H1 (cell line): ENCODE measurements around the gene LRRC45. TPM values are rescaled to one million over a fixed set of nuclear protein-coding genes. Genes with fewer than 3 reads are reported as not detected.

Experiments
- GABPA ChIP-seq: IDR thresholded peaks from 2 replicates; pipeline ENCODE4 v1.6.1; 2011; ENCODE audit warnings: mild to moderate bottlenecking, low read length, moderate library complexity, borderline replicate concordance; ENCODE audit not compliant: insufficient read depth
- HDAC2 ChIP-seq, 2 experiments: fragments of 300-600 bp in 1 of 2; sonication (generic) in 1 of 2; IDR thresholded peaks; 2 replicates each; pipeline ENCODE4 v1.6.1; 2011 to 2012; ENCODE audit warnings: low read depth in 2 of 2, low read length in 2 of 2, mild to moderate bottlenecking in 2 of 2, moderate library complexity in 2 of 2, borderline replicate concordance in 1 of 2, inconsistent platforms in 1 of 2
- PHF8 ChIP-seq: fragments of 200-600 bp; sonication (generic); conservative IDR thresholded peaks from 2 replicates; pipeline ENCODE4 v1.7.1; 2012; ENCODE audit warnings: low read depth, mild to moderate bottlenecking, inconsistent platforms, low read length, moderate library complexity
- polyA plus RNA-seq, 7 experiments: library from polyadenylated mRNA; depleted of rRNA in 3 of 7; stranded (reverse) in 5 of 7; unstranded in 2 of 7; fragments of >200 nt in 5 of 7; fragments of 200-250 nt in 2 of 7; gene quantifications; 1 replicate in 5 of 7; 2 replicates in 1 of 7; 4 replicates in 1 of 7; pipeline versions ENCODE4 v1.2.1 to v1.2.3, GENCODE V29; 2011 to 2013; ENCODE audit warnings: missing spikeins in 2 of 7, mixed read lengths in 2 of 7
- total RNA-seq: library from RNA; stranded (reverse); fragmentation: NEBNext Ultra II Directional; extraction: Animal tissue kit (Norgen Biotek cat#: 25700); gene quantifications from 2 replicates; pipeline ENCODE4 v1.2.1, GENCODE V29; 2021
- TF ChIP-seq, protein P1 (sequence below): fragments of 300-600 bp; sonication (generic); IDR thresholded peaks from 2 replicates; pipeline ENCODE4 v1.7.1; 2012; ENCODE audit warnings: low read length, moderate library complexity, mild to moderate bottlenecking, inconsistent platforms; ENCODE audit not compliant: insufficient replicate concordance
- TF ChIP-seq, protein P2 (sequence below): IDR thresholded peaks from 2 replicates; pipeline ENCODE4 v1.6.1; 2012; ENCODE audit warnings: inconsistent platforms
- TF ChIP-seq, protein P3 (sequence below): IDR thresholded peaks from 2 replicates; pipeline ENCODE4 v1.6.1; 2012; ENCODE audit warnings: low read length, inconsistent platforms

The LRRC45 gene
- total and polyA plus RNA-seq, 2 of the 8 experiments (the other 6 are each of a cell fraction or from before 2014, with no cell fraction given) = 11.5 to 29.0 TPM

DNA sequence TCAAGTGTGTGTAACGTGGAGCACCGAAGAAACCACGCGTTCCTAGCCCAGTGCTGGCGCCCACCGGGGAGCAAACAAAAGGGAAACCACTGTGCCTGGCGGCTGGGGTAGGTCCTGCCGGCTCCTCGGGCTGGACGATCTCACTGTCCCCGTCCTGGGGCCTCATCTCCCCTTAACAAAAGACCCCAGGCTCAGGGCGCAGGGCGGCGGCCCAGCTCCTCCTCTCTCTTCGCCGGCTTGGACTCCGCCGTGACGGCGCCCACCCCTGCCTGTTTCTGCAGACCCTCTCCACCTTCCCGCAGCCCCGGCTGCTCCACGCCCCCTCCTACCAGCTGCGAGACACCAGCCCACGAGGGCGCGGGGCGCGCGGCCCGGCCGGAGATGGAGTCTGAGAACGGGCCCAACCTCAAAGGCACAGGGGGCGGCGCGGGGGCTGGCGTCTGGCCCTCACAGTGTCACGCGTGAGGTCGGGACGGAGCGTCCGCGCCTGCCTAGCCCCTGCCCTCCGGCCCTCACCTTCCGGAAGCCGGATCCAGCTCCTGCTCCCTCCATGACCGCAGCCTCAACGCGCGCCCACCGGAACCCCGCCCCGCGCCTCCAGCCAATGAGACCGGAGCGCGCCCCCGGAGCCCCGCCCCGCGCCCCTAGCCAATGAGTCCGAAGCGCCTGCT lies 660 bp upstream of the LRRC45 start, which contains the start of gene CENPX (continued):
- TF ChIP-seq, protein P1, sequence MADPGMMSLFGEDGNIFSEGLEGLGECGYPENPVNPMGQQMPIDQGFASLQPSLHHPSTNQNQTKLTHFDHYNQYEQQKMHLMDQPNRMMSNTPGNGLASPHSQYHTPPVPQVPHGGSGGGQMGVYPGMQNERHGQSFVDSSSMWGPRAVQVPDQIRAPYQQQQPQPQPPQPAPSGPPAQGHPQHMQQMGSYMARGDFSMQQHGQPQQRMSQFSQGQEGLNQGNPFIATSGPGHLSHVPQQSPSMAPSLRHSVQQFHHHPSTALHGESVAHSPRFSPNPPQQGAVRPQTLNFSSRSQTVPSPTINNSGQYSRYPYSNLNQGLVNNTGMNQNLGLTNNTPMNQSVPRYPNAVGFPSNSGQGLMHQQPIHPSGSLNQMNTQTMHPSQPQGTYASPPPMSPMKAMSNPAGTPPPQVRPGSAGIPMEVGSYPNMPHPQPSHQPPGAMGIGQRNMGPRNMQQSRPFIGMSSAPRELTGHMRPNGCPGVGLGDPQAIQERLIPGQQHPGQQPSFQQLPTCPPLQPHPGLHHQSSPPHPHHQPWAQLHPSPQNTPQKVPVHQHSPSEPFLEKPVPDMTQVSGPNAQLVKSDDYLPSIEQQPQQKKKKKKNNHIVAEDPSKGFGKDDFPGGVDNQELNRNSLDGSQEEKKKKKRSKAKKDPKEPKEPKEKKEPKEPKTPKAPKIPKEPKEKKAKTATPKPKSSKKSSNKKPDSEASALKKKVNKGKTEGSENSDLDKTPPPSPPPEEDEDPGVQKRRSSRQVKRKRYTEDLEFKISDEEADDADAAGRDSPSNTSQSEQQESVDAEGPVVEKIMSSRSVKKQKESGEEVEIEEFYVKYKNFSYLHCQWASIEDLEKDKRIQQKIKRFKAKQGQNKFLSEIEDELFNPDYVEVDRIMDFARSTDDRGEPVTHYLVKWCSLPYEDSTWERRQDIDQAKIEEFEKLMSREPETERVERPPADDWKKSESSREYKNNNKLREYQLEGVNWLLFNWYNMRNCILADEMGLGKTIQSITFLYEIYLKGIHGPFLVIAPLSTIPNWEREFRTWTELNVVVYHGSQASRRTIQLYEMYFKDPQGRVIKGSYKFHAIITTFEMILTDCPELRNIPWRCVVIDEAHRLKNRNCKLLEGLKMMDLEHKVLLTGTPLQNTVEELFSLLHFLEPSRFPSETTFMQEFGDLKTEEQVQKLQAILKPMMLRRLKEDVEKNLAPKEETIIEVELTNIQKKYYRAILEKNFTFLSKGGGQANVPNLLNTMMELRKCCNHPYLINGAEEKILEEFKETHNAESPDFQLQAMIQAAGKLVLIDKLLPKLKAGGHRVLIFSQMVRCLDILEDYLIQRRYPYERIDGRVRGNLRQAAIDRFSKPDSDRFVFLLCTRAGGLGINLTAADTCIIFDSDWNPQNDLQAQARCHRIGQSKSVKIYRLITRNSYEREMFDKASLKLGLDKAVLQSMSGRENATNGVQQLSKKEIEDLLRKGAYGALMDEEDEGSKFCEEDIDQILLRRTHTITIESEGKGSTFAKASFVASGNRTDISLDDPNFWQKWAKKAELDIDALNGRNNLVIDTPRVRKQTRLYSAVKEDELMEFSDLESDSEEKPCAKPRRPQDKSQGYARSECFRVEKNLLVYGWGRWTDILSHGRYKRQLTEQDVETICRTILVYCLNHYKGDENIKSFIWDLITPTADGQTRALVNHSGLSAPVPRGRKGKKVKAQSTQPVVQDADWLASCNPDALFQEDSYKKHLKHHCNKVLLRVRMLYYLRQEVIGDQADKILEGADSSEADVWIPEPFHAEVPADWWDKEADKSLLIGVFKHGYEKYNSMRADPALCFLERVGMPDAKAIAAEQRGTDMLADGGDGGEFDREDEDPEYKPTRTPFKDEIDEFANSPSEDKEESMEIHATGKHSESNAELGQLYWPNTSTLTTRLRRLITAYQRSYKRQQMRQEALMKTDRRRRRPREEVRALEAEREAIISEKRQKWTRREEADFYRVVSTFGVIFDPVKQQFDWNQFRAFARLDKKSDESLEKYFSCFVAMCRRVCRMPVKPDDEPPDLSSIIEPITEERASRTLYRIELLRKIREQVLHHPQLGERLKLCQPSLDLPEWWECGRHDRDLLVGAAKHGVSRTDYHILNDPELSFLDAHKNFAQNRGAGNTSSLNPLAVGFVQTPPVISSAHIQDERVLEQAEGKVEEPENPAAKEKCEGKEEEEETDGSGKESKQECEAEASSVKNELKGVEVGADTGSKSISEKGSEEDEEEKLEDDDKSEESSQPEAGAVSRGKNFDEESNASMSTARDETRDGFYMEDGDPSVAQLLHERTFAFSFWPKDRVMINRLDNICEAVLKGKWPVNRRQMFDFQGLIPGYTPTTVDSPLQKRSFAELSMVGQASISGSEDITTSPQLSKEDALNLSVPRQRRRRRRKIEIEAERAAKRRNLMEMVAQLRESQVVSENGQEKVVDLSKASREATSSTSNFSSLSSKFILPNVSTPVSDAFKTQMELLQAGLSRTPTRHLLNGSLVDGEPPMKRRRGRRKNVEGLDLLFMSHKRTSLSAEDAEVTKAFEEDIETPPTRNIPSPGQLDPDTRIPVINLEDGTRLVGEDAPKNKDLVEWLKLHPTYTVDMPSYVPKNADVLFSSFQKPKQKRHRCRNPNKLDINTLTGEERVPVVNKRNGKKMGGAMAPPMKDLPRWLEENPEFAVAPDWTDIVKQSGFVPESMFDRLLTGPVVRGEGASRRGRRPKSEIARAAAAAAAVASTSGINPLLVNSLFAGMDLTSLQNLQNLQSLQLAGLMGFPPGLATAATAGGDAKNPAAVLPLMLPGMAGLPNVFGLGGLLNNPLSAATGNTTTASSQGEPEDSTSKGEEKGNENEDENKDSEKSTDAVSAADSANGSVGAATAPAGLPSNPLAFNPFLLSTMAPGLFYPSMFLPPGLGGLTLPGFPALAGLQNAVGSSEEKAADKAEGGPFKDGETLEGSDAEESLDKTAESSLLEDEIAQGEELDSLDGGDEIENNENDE = no peak
- TF ChIP-seq GABPA = no peak
- TF ChIP-seq, protein P2, sequence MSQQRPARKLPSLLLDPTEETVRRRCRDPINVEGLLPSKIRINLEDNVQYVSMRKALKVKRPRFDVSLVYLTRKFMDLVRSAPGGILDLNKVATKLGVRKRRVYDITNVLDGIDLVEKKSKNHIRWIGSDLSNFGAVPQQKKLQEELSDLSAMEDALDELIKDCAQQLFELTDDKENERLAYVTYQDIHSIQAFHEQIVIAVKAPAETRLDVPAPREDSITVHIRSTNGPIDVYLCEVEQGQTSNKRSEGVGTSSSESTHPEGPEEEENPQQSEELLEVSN = no peak
- TF ChIP-seq PHF8 = peak; percentile 67; the same call in 1 of the 2 replicates
- TF ChIP-seq HDAC2 (IDR thresholded peaks at IDR 0.05; ENCODE audit: borderline replicate concordance in 1 of 2, low read depth in 2 of 2, low read length in 2 of 2) = 0 out of 4 replicates have a peak, but pooled peaks of 1 of the 2 experiments have one; percentile 43
- TF ChIP-seq, protein P3, sequence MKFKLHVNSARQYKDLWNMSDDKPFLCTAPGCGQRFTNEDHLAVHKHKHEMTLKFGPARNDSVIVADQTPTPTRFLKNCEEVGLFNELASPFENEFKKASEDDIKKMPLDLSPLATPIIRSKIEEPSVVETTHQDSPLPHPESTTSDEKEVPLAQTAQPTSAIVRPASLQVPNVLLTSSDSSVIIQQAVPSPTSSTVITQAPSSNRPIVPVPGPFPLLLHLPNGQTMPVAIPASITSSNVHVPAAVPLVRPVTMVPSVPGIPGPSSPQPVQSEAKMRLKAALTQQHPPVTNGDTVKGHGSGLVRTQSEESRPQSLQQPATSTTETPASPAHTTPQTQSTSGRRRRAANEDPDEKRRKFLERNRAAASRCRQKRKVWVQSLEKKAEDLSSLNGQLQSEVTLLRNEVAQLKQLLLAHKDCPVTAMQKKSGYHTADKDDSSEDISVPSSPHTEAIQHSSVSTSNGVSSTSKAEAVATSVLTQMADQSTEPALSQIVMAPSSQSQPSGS = no peak
